Activated naive CD8-positive, alpha-beta T cell treated with anti-CD3 and anti-CD28 coated beads, Interleukin-2, amount 10 ng/mL, durations not matched to agents 7 days and 5 days (primary cell): ENCODE measurements around the gene CORIN. TPM values are rescaled to one million over a fixed set of nuclear protein-coding genes. Genes with fewer than 3 reads are reported as not detected.

ENCODE experiments used
- ATAC-seq: fragments of 150-1000 bp; cut with Tn5 transposase; one replicate; pipeline ENCODE4 v1.10.0; 2021; ENCODE audit warnings: low read depth, moderate library complexity
- POLR2A ChIA-PET: fragments of 350-600 bp; sonication (Branson Sonifier 250); formaldehyde crosslinking; loops from one replicate; lab custom pipeline; 2021; ENCODE audit warnings: antibody characterized with exemption; lab: Charles Lee
- DNase-seq: peaks from one replicate; pipeline ENCODE4 v3.0.0; 2021
- H3K27ac Mint-ChIP-seq: one replicate; pipeline ENCODE4 v1.8.0; 2022; ENCODE audit warnings: mild to moderate bottlenecking, mixed read lengths
- H3K27me3 Mint-ChIP-seq: one replicate; pipeline ENCODE4 v1.8.0; 2022; ENCODE audit warnings: mild to moderate bottlenecking, moderate library complexity, mixed read lengths
- H3K36me3 Mint-ChIP-seq: one replicate; pipeline ENCODE4 v1.8.0; 2021; ENCODE audit warnings: mild to moderate bottlenecking, mixed read lengths
- H3K4me1 Mint-ChIP-seq: one replicate; pipeline ENCODE4 v1.8.0; 2021; ENCODE audit warnings: mixed read lengths
- H3K4me3 Mint-ChIP-seq: one replicate; pipeline ENCODE4 v1.8.0; 2022; ENCODE audit warnings: mild to moderate bottlenecking, moderate library complexity, mixed read lengths
- H3K9me3 Mint-ChIP-seq: one replicate; pipeline ENCODE4 v1.8.0; 2021; ENCODE audit warnings: mixed read lengths
- total RNA-seq, 2 experiments: library from RNA; stranded (reverse); gene quantifications; one replicate each; pipeline ENCODE4 v1.2.3, GENCODE V29; 2021

CORIN gene
- total RNA-seq, result under 1 TPM; 0.37 to 0.39 TPM

- Mint-ChIP-seq H3K4me1 (peaks cover 22% of the 10 kb centered on the region), H3K27me3 (peaks cover 2% of the 10 kb centered on the region), H3K27ac (peak within 1 kb of the TSS; percentile 13), H3K36me3 (peaks cover 7% of the 10 kb centered on the region), H3K9me3 (no peaks in the 10 kb centered on the region), H3K4me3 (peak within 1 kb of the TSS; percentile 88)
- no peak for ATAC-seq
- POLR2A ChIA-PET, result interaction anchor here (0.7 to 1.7 kb wide), 4 partner anchors 133 to 301 kb away, joined by 3 to 5 read pairs (median 4); partner anchors contain the start of gene TXK
- DNase-seq, result no peak
These were observed at the start of gene CORIN for GRCh38 chr4:47837908-47838294. Gene CORIN (minus strand): TSS chr4:47838067. CDS start chr4:47837949, 118 bp downstream.

GRCh38 chr4:47882228-47882627 is 44.4 kb upstream of the CORIN start:
- Mint-ChIP-seq H3K36me3 (peaks cover 21% of the 10 kb centered on the region), H3K27ac (no peak overlapping the region), H3K4me3 (no peak overlapping the region), H3K4me1 (no peaks in the 10 kb centered on the region), H3K27me3 (no peaks in the 10 kb centered on the region), H3K9me3 (no peaks in the 10 kb centered on the region)
- POLR2A ChIA-PET, result no interaction called here
- no peak for ATAC-seq
- no peak for DNase-seq

GRCh38 chr4:47879458-47879857 is 41.6 kb upstream of the CORIN start:
- Mint-ChIP-seq H3K27ac (no peak overlapping the region), H3K36me3 (peaks cover 28% of the 10 kb centered on the region), H3K4me1 (peaks cover under 1% of the 10 kb centered on the region), H3K27me3 (no peaks in the 10 kb centered on the region), H3K9me3 (no peaks in the 10 kb centered on the region), H3K4me3 (no peak overlapping the region)
- DNase-seq (no peak), ATAC-seq (no peak)
- POLR2A ChIA-PET, result no interaction called here

GRCh38 chr4:47876784-47877546 is 39.1 kb upstream of the CORIN start:
- Mint-ChIP-seq H3K27ac (no peak overlapping the region), H3K4me3 (no peak overlapping the region), H3K4me1 (peaks cover 8% of the 10 kb centered on the region), H3K27me3 (no peaks in the 10 kb centered on the region), H3K36me3 (peaks cover 40% of the 10 kb centered on the region), H3K9me3 (peaks cover 2% of the 10 kb centered on the region)
- DNase-seq (no peak), ATAC-seq (no peak)
- POLR2A ChIA-PET, result no interaction called here

GRCh38 chr4:47876310-47876709 is 38.4 kb upstream of the CORIN start:
- no peak overlapping the region for H3K27ac Mint-ChIP-seq
- peaks cover 8% of the 10 kb centered on the region for H3K4me1 Mint-ChIP-seq
- H3K4me3 Mint-ChIP-seq, result no peak overlapping the region
- peaks cover 39% of the 10 kb centered on the region for H3K36me3 Mint-ChIP-seq
- POLR2A ChIA-PET, result interaction anchor here (0.5 kb wide), 1 partner anchor 364 kb away, joined by 3 read pairs; no protein-coding TSS in a partner anchor
- no peaks in the 10 kb centered on the region for H3K27me3 Mint-ChIP-seq
- peaks cover 2% of the 10 kb centered on the region for H3K9me3 Mint-ChIP-seq
- DNase-seq, result no peak
- no peak for ATAC-seq

GRCh38 chr4:47873877-47874541 is 36.1 kb upstream of the CORIN start:
- DNase-seq (no peak), ATAC-seq (no peak)
- H3K27ac Mint-ChIP-seq, result no peak overlapping the region
- POLR2A ChIA-PET, result no interaction called here
- H3K27me3 Mint-ChIP-seq, result no peaks in the 10 kb centered on the region
- H3K4me1 Mint-ChIP-seq, result peaks cover 8% of the 10 kb centered on the region
- H3K4me3 Mint-ChIP-seq, result no peak overlapping the region
- H3K36me3 Mint-ChIP-seq, result peaks cover 50% of the 10 kb centered on the region
- peaks cover 2% of the 10 kb centered on the region for H3K9me3 Mint-ChIP-seq

GRCh38 chr4:47863486-47863885 is 25.6 kb upstream of the CORIN start:
- no peak overlapping the region for H3K27ac Mint-ChIP-seq
- no peak for ATAC-seq
- POLR2A ChIA-PET, result no interaction called here
- peaks cover 19% of the 10 kb centered on the region for H3K36me3 Mint-ChIP-seq
- DNase-seq, result no peak
- H3K4me1 Mint-ChIP-seq, result no peaks in the 10 kb centered on the region
- H3K4me3 Mint-ChIP-seq, result no peak overlapping the region
- H3K27me3 Mint-ChIP-seq, result no peaks in the 10 kb centered on the region
- no peaks in the 10 kb centered on the region for H3K9me3 Mint-ChIP-seq

- H3K27me3 Mint-ChIP-seq, result no peaks in the 10 kb centered on the region
- DNase-seq (no peak), ATAC-seq (no peak)
- H3K4me1 Mint-ChIP-seq, result no peaks in the 10 kb centered on the region
- H3K36me3 Mint-ChIP-seq, result peaks cover 13% of the 10 kb centered on the region
- POLR2A ChIA-PET, result no interaction called here
- H3K4me3 Mint-ChIP-seq, result no peak overlapping the region
- no peaks in the 10 kb centered on the region for H3K9me3 Mint-ChIP-seq
- H3K27ac Mint-ChIP-seq, result no peak overlapping the region
These were observed 24.4 kb upstream of the CORIN start for GRCh38 chr4:47862297-47862696.

- no peak for ATAC-seq
- Mint-ChIP-seq H3K4me3 (no peak overlapping the region), H3K27ac (no peak overlapping the region), H3K9me3 (no peaks in the 10 kb centered on the region), H3K36me3 (peaks cover 6% of the 10 kb centered on the region), H3K27me3 (no peaks in the 10 kb centered on the region), H3K4me1 (no peaks in the 10 kb centered on the region)
- no peak for DNase-seq
- POLR2A ChIA-PET, result no interaction called here
These were observed 22.4 kb upstream of the CORIN start for GRCh38 chr4:47860305-47860704.

- POLR2A ChIA-PET, result no interaction called here
- DNase-seq (no peak), ATAC-seq (no peak)
- H3K9me3 Mint-ChIP-seq, result no peaks in the 10 kb centered on the region
- H3K36me3 Mint-ChIP-seq, result peaks cover 11% of the 10 kb centered on the region
- no peak overlapping the region for H3K27ac Mint-ChIP-seq
- H3K4me1 Mint-ChIP-seq, result no peaks in the 10 kb centered on the region
- no peaks in the 10 kb centered on the region for H3K27me3 Mint-ChIP-seq
- no peak overlapping the region for H3K4me3 Mint-ChIP-seq
These were observed 20.1 kb upstream of the CORIN start for GRCh38 chr4:47858006-47858405.

GRCh38 chr4:47856713-47857112 is 18.8 kb upstream of the CORIN start:
- Mint-ChIP-seq H3K27me3 (no peaks in the 10 kb centered on the region), H3K9me3 (no peaks in the 10 kb centered on the region), H3K4me1 (no peaks in the 10 kb centered on the region), H3K27ac (no peak overlapping the region), H3K36me3 (peaks cover 11% of the 10 kb centered on the region), H3K4me3 (no peak overlapping the region)
- no peak for DNase-seq
- no peak for ATAC-seq
- POLR2A ChIA-PET, result no interaction called here

GRCh38 chr4:47855350-47855749 is 17.5 kb upstream of the CORIN start:
- Mint-ChIP-seq H3K4me1 (no peaks in the 10 kb centered on the region), H3K27ac (peak overlapping the region; percentile 37), H3K9me3 (no peaks in the 10 kb centered on the region), H3K27me3 (no peaks in the 10 kb centered on the region), H3K36me3 (peaks cover 14% of the 10 kb centered on the region), H3K4me3 (no peak overlapping the region)
- ATAC-seq (no peak), DNase-seq (no peak)
- POLR2A ChIA-PET, result no interaction called here

GRCh38 chr4:47852136-47852535 is 14.3 kb upstream of the CORIN start:
- ATAC-seq, result no peak
- no peaks in the 10 kb centered on the region for H3K27me3 Mint-ChIP-seq
- H3K27ac Mint-ChIP-seq, result no peak overlapping the region
- H3K9me3 Mint-ChIP-seq, result no peaks in the 10 kb centered on the region
- DNase-seq, result no peak
- peaks cover 13% of the 10 kb centered on the region for H3K36me3 Mint-ChIP-seq
- POLR2A ChIA-PET, result no interaction called here
- H3K4me1 Mint-ChIP-seq, result no peaks in the 10 kb centered on the region
- no peak overlapping the region for H3K4me3 Mint-ChIP-seq

GRCh38 chr4:47849466-47849865 is 11.6 kb upstream of the CORIN start:
- DNase-seq, result no peak
- POLR2A ChIA-PET, result no interaction called here
- no peak overlapping the region for H3K27ac Mint-ChIP-seq
- no peaks in the 10 kb centered on the region for H3K4me1 Mint-ChIP-seq
- no peak overlapping the region for H3K4me3 Mint-ChIP-seq
- H3K9me3 Mint-ChIP-seq, result peaks cover 1% of the 10 kb centered on the region
- H3K27me3 Mint-ChIP-seq, result no peaks in the 10 kb centered on the region
- ATAC-seq, result no peak
- H3K36me3 Mint-ChIP-seq, result peaks cover 24% of the 10 kb centered on the region
